ENCODE data around the gene EBI3. TPM values are rescaled to one million over a fixed set of nuclear protein-coding genes. Genes with fewer than 3 reads are reported as not detected.
"Not testable (repeated sequence)": the region's sequence is repeated elsewhere in the genome, so short reads cannot be mapped to it uniquely, and the experiment has no call there.

Gene EBI3
- total RNA-seq, 1 donor from 2014 or later = not detected

DNA sequence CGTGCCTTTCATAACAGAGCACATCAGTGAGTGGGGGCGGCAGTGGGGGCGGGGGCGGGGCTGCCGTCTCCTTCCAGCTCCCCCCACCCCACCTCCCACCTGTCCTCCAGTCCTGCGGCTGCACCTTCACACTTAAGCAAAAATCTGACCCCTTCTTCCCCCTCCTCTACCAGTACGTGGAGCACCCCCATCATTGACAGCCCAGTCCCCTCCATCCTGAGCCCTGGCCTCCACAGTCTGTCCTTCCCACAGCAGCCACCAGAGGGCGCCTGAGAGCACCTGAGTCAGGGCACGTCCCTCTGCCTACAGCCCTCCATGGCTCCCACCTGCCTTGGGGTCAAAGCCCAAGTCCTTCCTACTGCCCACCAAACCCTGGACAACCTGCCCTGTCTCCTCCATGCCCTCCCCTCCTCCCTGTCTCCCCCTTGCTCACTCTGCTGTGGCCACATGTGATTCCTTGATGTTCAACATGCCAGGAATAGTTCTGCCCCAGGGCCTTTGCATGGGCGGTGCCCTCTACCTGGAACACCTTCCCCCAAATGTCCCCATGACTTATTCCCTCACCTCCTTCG lies 4.0 kb downstream of the EBI3 start:
- FAIRE-seq (no peak), DNase-seq (ENCODE audit: low spot score in 2 of 2) (no peak)

DNA sequence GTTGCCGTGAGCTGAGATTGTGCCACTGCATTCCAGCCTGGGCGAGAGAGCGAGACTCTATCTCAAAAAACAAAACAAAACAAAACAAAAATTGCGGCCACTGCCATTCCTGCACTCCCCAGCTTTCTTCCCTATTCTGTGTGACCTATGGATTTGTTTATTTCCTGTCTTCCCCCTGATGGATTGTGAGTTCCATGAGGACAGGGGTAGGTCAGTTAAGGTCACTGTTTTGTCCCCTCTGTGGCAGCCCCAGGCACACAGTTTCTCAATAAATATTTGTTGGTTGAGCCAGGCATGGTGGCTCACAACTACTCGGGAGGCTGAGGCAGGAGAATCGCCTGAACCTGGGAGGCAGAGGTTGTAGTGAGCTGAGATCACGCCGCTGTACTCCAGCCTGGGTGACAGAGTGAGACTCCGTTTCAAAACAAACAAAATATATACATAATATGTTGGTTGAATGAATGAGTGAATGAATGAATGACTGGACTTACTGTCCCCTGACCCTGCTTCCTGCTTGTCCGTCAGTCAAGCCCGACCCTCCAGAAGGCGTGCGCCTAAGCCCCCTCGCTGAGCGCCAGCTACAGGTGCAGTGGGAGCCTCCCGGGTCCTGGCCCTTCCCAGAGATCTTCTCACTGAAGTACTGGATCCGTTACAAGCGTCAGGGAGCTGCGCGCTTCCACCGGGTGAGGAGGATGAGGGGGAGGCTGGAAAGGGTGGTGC lies 5.0 kb downstream of the EBI3 start:
- FAIRE-seq (no peak), DNase-seq (ENCODE audit: low spot score in 2 of 2) (no peak)

DNA sequence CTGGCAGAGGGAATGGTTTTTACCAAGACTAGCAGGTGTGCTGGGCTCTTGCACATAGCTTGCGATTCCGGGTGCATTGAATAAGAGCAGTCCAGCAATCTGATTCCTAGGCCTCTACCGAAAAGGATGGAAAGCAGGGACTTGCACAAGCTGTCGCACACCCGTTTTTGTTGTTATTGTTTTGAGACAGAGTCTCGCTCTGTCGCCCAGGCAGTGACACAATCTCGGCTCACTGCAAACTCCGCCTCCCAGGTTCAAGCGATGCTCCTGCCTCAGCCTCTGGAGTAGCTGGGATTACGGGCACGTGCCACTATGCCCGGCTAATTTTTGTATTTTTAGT lies 5.5 kb downstream of the EBI3 start:
- FAIRE-seq (no peak), DNase-seq (ENCODE audit: low spot score in 2 of 2) (no peak)

DNA sequence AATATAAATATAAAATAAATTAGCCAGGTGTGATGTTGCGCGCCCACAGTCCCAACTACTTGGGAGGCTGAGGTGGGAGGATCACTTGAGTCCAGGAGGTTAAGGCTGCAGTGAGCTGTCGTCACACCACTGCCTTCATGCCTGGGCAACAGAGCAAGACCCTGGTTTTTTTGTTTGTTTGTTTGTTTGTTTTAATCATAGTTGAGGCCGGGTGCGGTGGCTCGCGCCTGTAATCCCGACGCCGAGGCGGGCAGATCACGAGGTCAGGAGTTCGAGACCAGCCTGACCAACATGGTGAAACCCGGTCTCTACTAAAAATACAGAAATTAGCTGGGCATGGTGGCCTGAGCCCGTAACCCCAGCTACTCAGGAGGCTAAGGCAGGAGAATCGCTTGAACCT lies 8.2 kb downstream of the EBI3 start:
- not testable (repeated sequence) for DNase-seq (ENCODE audit: low spot score in 2 of 2); FAIRE-seq

DNA sequence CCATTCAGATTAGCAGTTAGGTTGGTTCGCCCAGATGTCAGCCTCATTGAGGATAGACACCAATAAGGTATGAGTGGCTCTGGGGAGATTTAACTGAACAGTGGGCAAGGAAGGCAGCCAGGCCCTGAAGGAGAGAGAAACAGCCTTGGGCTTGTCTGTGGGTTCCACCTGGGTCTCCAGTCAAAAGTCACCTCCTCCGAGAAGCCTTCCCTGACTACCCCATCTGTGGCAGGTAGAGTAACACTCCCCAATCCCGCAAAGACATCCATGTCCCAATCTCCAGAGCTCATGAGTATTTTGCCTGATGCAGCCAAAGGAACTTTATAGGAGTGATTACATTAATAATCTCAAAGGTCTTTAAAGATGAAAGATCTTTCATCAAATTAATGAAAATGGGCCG lies 9.5 kb downstream of the EBI3 start:
- no peak for FAIRE-seq

DNA sequence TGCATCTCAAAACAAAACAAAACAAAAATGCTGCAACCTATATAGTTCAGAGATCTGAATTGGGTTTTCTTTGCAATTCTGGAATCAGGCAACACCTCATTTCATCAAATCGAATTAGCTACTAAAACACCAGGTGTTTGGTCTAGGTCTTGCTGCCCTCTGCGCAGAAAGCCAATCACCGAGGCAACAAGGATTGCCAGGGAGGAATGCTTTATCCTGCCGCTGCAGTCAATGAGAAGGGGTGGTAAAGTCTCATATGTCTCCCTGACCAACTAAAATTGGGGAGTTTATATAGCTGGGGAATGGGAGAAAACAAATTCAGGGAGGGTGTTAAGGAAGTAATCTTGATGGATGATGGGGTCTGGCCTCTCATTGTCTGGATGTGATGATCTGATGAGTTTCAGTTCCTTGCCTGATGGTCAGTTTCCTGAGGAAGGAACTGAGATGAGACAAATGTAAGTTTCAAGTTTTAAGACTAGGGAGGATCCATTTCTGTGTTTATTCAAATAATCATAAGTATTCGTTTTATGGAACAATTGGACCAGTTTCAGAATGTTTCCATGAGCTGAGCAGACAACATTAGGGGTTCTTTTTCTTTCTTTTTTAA lies 12.6 kb downstream of the EBI3 start:
- no peak for FAIRE-seq
- no peak for DNase-seq (ENCODE audit: low spot score in 2 of 2)

More for the DNA sequence above, 9.5 kb downstream of the EBI3 start:
- DNase-seq (ENCODE audit: low spot score in 2 of 2) = no peak

DNA sequence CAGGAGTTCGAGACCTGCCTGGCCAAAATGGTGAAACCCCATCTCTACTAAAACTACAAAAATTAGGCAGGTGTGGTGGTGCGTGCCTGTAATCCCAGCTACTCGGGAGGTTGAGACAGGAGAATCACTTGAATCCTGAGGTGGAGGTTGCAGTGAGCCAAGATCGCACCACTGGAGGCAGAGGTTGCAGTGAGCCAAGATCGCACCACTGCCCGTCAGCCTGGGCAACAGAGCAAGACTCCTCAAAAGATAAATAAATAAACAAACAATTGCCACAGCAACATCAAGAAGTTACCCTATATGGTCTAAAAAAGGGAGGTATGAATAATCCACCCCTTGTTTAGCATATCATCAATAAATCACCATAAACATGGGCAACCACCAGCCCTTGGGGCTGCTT lies 16.6 kb downstream of the EBI3 start:
- not testable (repeated sequence) for DNase-seq (ENCODE audit: low spot score in 2 of 2); FAIRE-seq

DNA sequence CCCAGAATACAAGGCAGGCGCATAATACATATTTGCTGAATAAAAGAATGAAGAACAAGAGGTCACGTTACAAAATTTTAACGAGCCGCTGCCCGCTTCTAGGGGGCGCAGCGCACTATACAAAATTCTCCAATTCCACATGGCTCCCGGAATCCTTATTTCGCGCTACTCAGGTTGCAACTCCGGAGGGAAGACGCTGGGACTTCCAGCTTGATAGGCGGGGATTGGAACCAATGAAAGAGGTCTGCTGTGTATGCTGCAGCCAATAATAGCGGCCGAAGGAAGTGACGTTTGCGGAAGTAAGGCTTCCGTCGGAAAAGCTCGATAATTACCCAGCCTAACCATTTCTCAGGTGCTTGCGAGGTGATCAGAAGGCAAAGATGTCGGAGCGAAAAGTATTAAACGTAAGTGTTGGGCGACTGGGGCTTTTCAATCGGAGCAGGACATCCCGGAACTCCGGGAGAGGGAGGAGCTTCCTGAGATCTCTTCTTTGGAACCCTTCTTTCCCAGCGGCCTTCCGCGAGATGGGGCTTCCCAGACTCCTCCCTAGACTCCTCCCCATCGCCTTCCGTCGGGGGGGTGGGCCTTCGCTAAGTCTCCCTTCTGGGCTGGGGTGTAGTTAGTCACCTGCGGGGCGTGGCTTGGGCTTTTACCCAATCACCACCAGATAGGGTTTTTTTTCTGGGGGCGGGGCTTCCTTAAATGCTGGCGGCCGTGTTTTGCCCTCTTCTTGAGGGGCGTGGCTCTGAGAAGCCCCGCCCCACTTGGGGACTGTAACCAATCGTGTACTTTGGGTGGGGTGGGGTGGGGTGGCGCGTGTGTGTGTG lies 17.7 kb downstream of the EBI3 start, which contains the start of gene YJU2:
YJU2 (plus strand) TSS at position 314 of the 827 bp plus-strand sequence; CDS start at position 381, 67 bp downstream.
- DNase-seq (ENCODE audit: low spot score in 2 of 2) (peak; percentile 91 to 98), FAIRE-seq (no peak)

DNA sequence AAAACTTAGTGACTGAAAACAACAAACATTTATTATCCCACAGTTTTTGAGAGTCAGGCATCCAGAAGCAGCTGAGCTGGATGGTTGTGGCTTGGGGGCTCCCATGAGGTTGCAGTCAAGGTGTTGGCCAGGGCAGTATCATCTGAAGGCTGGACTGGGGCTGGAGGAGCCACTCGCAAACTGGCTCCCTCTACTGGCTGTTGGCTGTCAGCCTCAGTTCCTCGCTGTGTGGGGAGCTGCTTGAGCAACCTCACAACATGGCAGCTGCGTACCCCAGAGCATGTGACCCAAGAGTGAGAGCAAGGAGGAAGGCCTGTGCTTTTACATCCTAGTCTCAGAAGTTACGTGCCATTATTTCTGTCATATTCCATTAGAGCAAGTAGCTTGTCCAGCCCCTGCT lies 27.2 kb downstream of the EBI3 start:
- no peak for DNase-seq (ENCODE audit: low spot score in 2 of 2)
- no peak for FAIRE-seq

DNA sequence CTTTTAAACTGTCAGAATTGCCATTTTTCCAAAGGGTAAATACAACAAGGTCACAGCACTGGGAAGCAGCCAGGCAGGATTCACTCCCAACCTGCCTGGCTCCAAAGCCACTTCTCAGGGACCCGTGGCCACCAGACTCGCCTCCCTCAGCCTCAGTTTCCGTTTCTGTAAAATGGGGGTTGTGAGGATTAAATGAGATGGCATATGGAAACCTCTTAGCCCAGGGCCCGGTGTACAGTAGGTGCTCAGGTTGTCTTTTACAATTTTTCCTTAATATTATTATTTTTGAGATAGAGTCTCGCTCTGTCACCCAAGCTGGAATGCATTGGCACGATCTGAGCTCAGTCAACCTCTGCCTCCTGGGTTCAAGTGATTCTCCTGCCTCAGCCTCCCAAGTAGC lies 27.7 kb downstream of the EBI3 start:
- no peak for FAIRE-seq
- DNase-seq (ENCODE audit: low spot score in 2 of 2) = no peak

DNA sequence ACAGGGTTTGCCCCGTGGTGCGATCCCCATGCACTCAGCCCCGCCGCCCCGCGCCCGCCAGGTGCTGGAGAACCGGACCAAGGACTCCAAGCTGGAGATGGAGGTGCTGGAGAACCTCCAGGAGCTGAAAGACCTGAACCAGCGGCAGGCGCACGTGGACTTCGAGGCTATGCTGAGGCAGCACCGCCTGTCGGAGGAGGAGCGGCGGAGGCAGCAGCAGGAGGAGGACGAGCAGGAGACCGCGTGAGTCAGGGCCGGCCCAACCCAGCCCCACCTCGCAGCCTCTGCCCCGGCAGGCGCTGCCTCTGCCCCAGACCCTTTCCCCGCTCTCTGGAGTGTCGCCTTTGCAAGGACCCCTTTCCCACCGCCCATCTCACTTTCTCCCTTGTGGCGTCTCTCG lies 28.9 kb downstream of the EBI3 start:
- FAIRE-seq = no peak
- no peak for DNase-seq (ENCODE audit: low spot score in 2 of 2)

DNA sequence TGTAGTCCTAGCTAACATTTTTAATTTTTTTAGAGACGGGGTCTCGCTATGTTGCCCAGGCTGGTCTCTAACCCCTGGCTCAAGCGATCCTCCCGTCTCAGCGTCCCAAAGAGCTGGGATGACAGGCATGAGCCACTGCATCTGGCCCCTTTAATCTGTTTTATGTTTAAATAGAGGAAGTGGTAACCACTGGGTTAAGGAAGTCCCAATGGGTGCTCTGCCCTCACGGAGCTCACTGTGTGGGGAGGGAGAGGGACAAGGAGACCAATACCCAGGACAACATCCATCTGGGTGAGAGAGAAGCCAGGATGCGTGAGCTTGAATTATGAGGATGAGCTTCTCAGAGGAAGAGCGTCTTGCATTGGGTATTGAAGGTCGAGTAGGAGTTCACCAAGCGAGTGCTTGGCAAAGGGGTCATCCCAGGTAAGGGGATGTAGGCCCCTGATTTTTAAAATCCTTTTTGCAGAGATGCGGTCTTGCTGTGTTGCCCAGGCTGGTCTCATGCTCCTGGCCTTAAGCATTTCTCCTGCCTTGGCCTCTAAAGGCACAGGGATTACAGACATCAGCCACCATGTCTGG lies 31.4 kb downstream of the EBI3 start:
- DNase-seq (ENCODE audit: low spot score in 2 of 2) (no peak), FAIRE-seq (no peak)

DNA sequence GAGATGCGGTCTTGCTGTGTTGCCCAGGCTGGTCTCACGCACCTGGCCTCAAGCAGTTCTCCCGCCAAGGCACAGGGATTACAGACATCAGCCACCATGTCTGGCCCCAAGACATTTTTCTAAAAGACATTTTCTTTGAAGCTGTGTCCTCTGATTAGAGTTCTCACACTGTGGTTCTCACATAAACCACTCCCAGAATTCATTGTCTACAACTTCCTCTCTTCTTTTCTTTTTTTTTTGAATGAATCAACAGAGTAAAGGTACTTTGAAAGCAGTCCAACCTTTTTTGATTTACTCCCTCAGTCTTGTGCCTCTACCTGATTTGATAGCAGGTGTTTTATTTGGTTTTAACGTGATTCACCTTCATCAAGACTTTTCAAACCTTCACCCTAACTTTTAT lies 35.5 kb downstream of the EBI3 start:
- no peak for FAIRE-seq
- no peak for DNase-seq (ENCODE audit: low spot score in 2 of 2)

DNA sequence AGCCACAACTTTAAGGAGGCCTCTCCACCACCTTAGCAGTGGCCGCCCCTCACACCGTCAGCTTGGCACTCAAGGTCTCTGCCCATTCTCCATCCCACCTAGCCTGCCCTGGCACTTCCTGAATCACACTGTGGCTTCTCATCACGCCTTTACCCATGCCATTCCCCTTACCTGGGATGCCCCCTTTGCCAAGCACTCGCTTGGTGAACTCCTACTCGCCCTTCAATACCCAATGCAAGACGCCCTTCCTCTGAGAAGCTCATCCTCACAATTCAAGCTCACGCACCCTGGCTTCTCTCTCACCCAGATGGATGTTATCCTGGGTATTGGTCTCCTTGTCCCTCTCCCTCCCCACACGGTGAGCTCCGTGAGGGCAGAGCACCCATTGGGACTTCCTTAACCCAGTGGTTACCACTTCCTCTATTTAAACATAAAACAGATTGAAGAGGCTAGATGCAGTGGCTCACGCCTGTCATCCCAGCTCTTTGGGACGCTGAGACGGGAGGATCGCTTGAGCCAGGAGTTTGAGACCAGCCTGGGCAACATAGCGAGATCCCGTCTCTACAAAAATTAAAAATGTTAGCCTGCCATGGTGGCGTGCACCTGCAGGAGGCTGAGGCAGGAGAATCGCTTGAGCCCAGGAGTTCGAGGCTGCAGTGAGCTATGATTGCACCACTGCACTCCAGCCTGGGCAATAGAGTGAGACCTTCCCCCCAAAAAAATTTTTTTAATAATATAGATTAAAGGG lies 37.1 kb downstream of the EBI3 start:
- FAIRE-seq (no peak), DNase-seq (ENCODE audit: low spot score in 2 of 2) (no peak)

DNA sequence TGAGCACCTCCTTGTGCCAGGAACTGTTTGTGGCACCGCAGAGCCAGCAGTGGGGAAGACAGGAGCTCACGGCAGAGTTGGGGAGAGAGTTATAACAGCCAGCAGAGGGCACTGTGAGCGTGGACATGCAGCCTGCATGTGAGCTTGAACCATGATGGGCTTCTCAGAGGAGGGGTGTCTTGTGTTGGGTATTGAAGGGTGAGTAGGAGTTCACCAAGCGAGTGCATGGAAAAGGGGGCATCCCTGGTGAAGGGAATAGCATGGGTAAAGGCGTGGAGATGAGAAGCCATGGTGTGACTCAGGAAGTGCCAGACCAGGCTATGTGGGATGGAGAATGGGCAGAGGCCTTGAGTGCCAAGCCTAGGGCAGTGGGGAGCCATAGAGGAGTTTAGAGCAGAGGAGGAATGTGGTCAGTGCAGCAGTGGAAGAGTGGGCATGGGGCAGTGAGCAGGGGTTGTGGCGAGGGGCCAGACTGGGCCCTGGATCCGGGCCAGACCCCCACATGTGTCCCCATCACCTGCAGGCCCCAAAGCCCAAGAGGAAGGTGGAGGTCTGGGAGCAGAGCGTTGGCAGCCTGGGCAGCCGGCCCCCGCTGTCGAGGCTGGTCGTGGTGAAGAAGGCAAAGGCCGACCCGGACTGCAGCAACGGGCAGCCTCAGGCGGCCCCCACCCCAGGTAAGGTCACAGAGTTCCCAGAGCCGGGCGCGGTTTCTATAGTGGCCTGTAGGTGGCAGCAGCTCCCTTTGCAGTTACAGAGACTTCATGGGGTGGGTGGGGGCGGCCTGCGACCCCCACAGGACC lies 38.0 kb downstream of the EBI3 start:
- FAIRE-seq = no peak

DNA sequence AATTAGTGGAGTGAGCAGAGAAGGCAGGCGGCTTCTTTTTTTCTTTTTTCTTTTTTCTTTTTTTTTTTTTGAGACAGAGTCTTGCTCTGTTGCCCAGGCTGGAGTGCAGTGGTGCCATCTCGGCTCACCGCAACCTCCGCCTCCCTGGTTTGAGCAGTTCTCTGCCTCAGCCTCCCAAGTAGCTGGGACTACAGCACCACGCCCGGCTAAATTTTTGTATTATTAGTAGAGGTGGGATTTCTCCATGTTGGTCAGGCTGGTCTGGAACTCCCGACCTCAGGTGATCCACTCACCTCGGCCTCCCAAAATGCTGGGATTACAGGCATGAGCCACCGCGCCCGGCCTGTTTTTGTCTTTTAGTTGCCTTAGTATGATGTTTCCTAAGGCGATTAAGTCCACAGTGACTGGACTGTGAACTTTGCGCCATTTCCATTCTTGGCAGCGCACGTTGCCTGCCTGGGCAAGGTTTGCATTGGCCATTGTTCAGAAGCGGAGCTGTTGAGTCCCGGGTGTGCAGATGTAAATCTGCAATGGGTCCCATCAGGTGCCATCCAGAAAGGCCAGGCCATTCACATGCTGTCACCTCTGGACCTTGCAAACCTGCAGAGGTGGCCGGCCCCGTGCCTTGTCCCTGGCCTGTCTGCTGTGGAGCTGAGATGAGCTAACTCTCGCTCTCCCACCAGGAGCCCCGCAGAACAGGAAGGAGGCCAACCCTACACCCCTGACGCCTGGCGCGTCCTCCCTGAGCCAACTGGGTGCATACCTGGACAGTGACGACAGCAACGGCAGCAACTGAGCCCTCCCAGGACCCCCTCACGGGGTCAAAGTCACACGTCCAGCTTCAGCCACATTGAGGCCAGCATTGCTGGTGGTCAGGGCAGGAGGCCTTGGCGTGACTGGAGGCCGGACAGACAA lies 38.8 kb downstream of the EBI3 start:
- FAIRE-seq = no peak
- no peak for DNase-seq (ENCODE audit: low spot score in 2 of 2)

More for the DNA sequence above, 38.0 kb downstream of the EBI3 start:
- DNase-seq (ENCODE audit: low spot score in 2 of 2) = peak in 1 of 2 donors; percentile 66

DNA sequence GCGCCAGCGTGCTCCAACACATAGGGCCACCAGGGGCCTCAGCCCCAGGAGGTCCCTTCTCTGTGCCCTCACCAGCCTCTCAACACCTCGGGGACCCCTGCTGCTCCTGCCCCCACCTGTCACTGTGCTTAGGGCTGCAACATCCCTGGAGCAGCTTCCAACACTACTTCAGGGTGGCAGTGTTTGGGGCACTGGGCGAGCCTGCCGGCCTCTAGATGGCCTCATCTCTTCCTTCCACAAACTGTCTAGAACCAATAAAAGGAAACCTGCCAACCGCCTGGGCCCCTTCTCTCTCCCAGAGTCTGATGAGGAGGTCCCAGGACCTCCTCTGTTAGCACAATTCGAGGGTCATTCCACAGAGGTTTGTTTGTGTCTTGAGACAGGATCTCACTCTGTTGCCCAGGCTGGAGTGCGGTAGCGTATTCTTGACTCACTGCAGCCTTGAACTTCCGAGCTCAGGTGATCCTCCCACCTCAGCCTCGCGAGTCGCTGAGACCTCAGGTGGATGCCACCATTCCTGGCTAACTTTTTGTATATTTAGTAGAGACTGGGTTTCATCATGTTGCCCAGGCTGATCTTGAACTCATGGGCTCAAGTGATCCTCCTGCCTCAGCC lies 39.6 kb downstream of the EBI3 start:
- no peak for FAIRE-seq
- DNase-seq (ENCODE audit: low spot score in 2 of 2) = no peak

DNA sequence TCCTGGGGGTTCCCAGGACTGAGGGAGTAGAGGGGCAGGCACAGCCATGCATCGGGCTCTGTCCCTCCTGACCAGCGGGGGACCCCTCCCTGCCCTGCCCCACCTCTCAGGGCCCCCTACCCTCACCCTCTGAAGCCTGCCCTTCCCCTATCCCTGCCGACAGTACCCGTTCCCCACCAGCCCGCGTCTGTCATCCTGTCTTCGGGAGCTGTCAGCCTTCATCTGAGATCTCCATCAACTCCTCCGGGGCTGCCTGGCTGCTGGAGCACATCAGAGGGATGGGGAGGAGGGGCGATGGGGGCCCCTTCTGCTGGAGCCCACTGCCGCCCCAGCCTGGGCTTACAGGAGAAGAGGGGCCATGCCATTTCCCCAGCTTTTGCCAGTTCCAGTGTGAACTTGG lies 43.6 kb downstream of the EBI3 start:
- FAIRE-seq (no peak), DNase-seq (ENCODE audit: low spot score in 2 of 2) (no peak)
